Heart left ventricle (tissue), 13 donors: Measurements from ENCODE around the gene ASIC3.

Experiments used
- POLR2A ChIP-seq, 2 donors: fragments of 450-650 bp; IDR thresholded peaks; one replicate each; pipeline ENCODE4 v1.6.1; 2017; ENCODE audit warnings: antibody characterized with exemption in 2 of 2, mild to moderate bottlenecking in 2 of 2, moderate library complexity in 2 of 2
- TF ChIP-seq, protein P1 (sequence below), 12 donors: fragments of 200-600 bp; sonication (generic) in 4 of 12; IDR thresholded peaks; one replicate each; pipeline versions ENCODE4 v1.5.0 to v1.8.0; 2018 to 2022; ENCODE audit warnings: antibody characterized with exemption in 12 of 12, mild to moderate bottlenecking in 5 of 12
- donor health status: ischemic (EF 13 %, LVEDD 7.1; RV severe dilation, severe dysfunction).
- donor health status: DM: no; HTN: yes; CAD: no.
- donor health status: DM: no; HTN: no; CAD: no.
- donor health status: ischemic (EF 25% LVEDD 6.9; RV normal size, moderate dysfunction).
- donor health status: ischemic (EF 25% LVEDD 5.7; RV mildly dilated, moderate dysfunction).
- donor health status: ischemic (EF 35%, LVEDD 5.7; RV mildly dilated, moderate dysfunction).
- donor health status: nonischemic (EF 11% LVEDD 7.7; RV severe dilation, severe dysfunction).
- donor health status: DM: yes; HTN: yes; CAD: no.
- donor health status: PGD.
- donor health status: ischemic (EF 29% LVEDD 5.4; RV normal size, mild dysfunction).
- donor health status: nonischemic (EF 23%, LVEDD 6.1; RV moderate dilation, normal function).

GRCh38 chr7:151087245-151088018 is 39.1 kb downstream of the ASIC3 start:
- TF ChIP-seq, protein P1, sequence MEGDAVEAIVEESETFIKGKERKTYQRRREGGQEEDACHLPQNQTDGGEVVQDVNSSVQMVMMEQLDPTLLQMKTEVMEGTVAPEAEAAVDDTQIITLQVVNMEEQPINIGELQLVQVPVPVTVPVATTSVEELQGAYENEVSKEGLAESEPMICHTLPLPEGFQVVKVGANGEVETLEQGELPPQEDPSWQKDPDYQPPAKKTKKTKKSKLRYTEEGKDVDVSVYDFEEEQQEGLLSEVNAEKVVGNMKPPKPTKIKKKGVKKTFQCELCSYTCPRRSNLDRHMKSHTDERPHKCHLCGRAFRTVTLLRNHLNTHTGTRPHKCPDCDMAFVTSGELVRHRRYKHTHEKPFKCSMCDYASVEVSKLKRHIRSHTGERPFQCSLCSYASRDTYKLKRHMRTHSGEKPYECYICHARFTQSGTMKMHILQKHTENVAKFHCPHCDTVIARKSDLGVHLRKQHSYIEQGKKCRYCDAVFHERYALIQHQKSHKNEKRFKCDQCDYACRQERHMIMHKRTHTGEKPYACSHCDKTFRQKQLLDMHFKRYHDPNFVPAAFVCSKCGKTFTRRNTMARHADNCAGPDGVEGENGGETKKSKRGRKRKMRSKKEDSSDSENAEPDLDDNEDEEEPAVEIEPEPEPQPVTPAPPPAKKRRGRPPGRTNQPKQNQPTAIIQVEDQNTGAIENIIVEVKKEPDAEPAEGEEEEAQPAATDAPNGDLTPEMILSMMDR (IDR thresholded peaks at IDR 0.05) = peak; percentile 6 to 62 (median 33)
- TF ChIP-seq POLR2A (IDR thresholded peaks at IDR 0.05) = no peak
